ENCODE data around the gene NUDT8. TPM values are rescaled to one million over a fixed set of nuclear protein-coding genes. Genes with fewer than 3 reads are reported as not detected.
A peak's percentile ranks its signal among the peaks of the same experiment; 100 is the strongest.
"Not testable (repeated sequence)": the region's sequence is repeated elsewhere in the genome, so short reads cannot be mapped to it uniquely, and the experiment has no call there.

The NUDT8 gene
- total RNA-seq, 3 donors from 2014 or later, result 9.7 to 15.1 (median 12.0) TPM

- intact Hi-C loops (cut with DNase I; ENCODE audit: low total_unique reads), result no loop called here
- no peaks in the 10 kb centered on the region for H3K9me3 ChIP-seq
Observed at GRCh38 chr11:67664213-67664585, 34.5 kb upstream of the NUDT8 start.

GRCh38 chr11:67663532-67664212 lies 33.9 kb upstream of the NUDT8 start:
- Histone ChIP-seq H3K27ac (no peak overlapping the region), H3K9me3 (no peaks in the 10 kb centered on the region), H3K27me3 (no peaks in the 10 kb centered on the region), H3K4me3 (no peak overlapping the region), H3K4me1 (no peaks in the 10 kb centered on the region), H3K36me3 (no peaks in the 10 kb centered on the region)
- DNase-seq (ENCODE audit: low spot score in 2 of 2), result no peak
- intact Hi-C loops (cut with DNase I; ENCODE audit: low total_unique reads), result no loop called here
- TF ChIP-seq POLR2A (IDR thresholded peaks at IDR 0.05), result no peak
- no peak for TF ChIP-seq CTCF (IDR thresholded peaks at IDR 0.05)
- TF ChIP-seq POLR2AphosphoS5 (IDR thresholded peaks at IDR 0.05), result no peak

More at GRCh38 chr11:67664213-67664585, 34.5 kb upstream of the NUDT8 start:
- Histone ChIP-seq H3K4me1 (no peaks in the 10 kb centered on the region), H3K36me3 (no peaks in the 10 kb centered on the region), H3K27me3 (no peaks in the 10 kb centered on the region), H3K27ac (no peak overlapping the region), H3K4me3 (no peak overlapping the region)
- TF ChIP-seq POLR2A (IDR thresholded peaks at IDR 0.05) (no peak), CTCF (IDR thresholded peaks at IDR 0.05) (no peak), POLR2AphosphoS5 (IDR thresholded peaks at IDR 0.05) (no peak)
- no peak for DNase-seq (ENCODE audit: low spot score in 2 of 2)

GRCh38 chr11:67662835-67663531 lies 33.2 kb upstream of the NUDT8 start:
- Histone ChIP-seq H3K27ac (no peak overlapping the region), H3K36me3 (no peaks in the 10 kb centered on the region), H3K4me3 (no peak overlapping the region), H3K4me1 (no peaks in the 10 kb centered on the region), H3K27me3 (no peaks in the 10 kb centered on the region), H3K9me3 (no peaks in the 10 kb centered on the region)
- DNase-seq (ENCODE audit: low spot score in 2 of 2), result peak in 1 of 2 donors; percentile 45
- intact Hi-C loops (cut with DNase I; ENCODE audit: low total_unique reads), result no loop called here
- TF ChIP-seq CTCF (IDR thresholded peaks at IDR 0.05) (no peak), POLR2A (IDR thresholded peaks at IDR 0.05) (no peak), POLR2AphosphoS5 (IDR thresholded peaks at IDR 0.05) (no peak)

- no peaks in the 10 kb centered on the region for H3K4me1 ChIP-seq
- intact Hi-C loops (cut with DNase I; ENCODE audit: low total_unique reads), result no loop called here
- DNase-seq (ENCODE audit: low spot score in 2 of 2), result peak in 1 of 2 donors; percentile 47
- no peak for TF ChIP-seq POLR2A (IDR thresholded peaks at IDR 0.05)
- TF ChIP-seq CTCF (IDR thresholded peaks at IDR 0.05), result no peak
- TF ChIP-seq POLR2AphosphoS5 (IDR thresholded peaks at IDR 0.05), result no peak
- no peaks in the 10 kb centered on the region for H3K9me3 ChIP-seq
- no peaks in the 10 kb centered on the region for H3K36me3 ChIP-seq
- no peak overlapping the region for H3K4me3 ChIP-seq
- no peaks in the 10 kb centered on the region for H3K27me3 ChIP-seq
- H3K27ac ChIP-seq, result no peak overlapping the region
Observed at GRCh38 chr11:67662142-67662834, 32.6 kb upstream of the NUDT8 start.

GRCh38 chr11:67660752-67661151 lies 31.0 kb upstream of the NUDT8 start:
- H3K27ac ChIP-seq; H3K9me3 ChIP-seq; H3K4me3 ChIP-seq; H3K27me3 ChIP-seq; H3K4me1 ChIP-seq; intact Hi-C loops (cut with DNase I; ENCODE audit: low total_unique reads); H3K36me3 ChIP-seq: not testable (repeated sequence)
- DNase-seq (ENCODE audit: low spot score in 2 of 2), result peak in 1 of 2 donors; percentile 12

- peak in 1 of 2 donors; percentile 3 for DNase-seq (ENCODE audit: low spot score in 2 of 2)
- intact Hi-C loops (cut with DNase I; ENCODE audit: low total_unique reads); H3K27ac ChIP-seq; H3K27me3 ChIP-seq; H3K36me3 ChIP-seq; H3K9me3 ChIP-seq; H3K4me3 ChIP-seq; H3K4me1 ChIP-seq: not testable (repeated sequence)
Observed at GRCh38 chr11:67659651-67660165, 30.0 kb upstream of the NUDT8 start.

All from breast epithelium (tissue), 4 donors.